ENCODE results near the gene CTU2. TPM values are rescaled to one million over a fixed set of nuclear protein-coding genes. Genes with fewer than 3 reads are reported as not detected.

The CTU2 gene
- total RNA-seq, 1 donor from 2014 or later = 20.8 TPM

DNA sequence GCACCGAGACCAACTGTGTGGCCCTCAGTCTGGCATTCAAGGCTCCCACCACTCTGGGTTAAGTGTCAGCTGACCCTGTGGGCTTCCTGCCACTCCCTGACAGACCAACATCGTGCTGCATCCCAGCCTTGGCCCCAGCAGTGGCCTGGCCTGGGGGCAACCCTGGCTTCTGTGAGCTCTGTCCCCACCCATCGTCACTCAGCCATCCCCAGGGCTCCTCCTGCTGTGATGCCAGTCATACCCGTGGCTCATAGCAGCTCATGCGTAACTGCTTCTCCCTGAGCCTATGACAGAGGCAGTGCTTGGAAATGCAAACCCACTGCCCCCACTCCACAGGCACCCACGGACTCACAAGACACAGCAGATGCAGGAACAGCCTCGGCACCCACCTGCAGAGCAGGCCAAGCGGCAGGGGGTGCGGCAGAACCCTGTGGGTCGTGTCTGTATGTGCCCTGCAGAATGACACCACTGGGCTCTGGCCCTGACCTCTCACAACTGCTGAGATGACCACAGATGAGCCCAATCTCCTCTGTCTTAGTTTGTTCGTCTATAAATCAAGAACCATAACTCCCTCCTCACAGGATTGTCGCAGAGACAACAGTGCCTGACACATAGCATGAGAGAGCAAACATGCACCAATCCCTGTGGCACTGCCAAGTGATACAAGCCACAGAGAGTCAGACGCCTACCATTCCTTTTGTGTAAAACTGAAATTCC, 52.1 kb downstream of the CTU2 start:
- peak overlapping the region; percentile 78 for H3K27ac Mint-ChIP-seq (ENCODE audit: unreplicated experiment)

DNA sequence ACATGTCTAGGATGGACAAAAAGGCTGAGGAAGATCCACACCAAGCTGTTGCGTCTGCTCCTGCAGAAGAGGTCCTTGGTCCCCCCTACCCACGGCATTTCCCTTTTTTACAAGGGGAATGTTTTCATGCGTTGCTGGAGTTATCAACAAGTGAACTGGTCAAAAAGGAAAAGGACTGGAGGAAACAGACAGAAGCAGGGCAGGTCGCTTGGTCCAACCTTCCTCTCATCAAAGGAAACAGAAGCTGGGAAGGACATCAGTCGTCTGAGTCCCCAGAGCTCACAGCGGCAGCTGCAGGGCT, 52.6 kb downstream of the CTU2 start:
- Mint-ChIP-seq H3K27me3 (ENCODE audit: unreplicated experiment) (peaks cover 2% of the 10 kb centered on the region), H3K27ac (ENCODE audit: unreplicated experiment) (peak overlapping the region; percentile 78), H3K4me3 (ENCODE audit: unreplicated experiment) (peak overlapping the region; percentile 60), H3K36me3 (ENCODE audit: low read depth, unreplicated experiment) (peaks cover 13% of the 10 kb centered on the region), H3K9me3 (ENCODE audit: unreplicated experiment) (no peaks in the 10 kb centered on the region), H3K4me1 (ENCODE audit: unreplicated experiment) (peaks cover 28% of the 10 kb centered on the region)
- TF ChIP-seq, protein P1, sequence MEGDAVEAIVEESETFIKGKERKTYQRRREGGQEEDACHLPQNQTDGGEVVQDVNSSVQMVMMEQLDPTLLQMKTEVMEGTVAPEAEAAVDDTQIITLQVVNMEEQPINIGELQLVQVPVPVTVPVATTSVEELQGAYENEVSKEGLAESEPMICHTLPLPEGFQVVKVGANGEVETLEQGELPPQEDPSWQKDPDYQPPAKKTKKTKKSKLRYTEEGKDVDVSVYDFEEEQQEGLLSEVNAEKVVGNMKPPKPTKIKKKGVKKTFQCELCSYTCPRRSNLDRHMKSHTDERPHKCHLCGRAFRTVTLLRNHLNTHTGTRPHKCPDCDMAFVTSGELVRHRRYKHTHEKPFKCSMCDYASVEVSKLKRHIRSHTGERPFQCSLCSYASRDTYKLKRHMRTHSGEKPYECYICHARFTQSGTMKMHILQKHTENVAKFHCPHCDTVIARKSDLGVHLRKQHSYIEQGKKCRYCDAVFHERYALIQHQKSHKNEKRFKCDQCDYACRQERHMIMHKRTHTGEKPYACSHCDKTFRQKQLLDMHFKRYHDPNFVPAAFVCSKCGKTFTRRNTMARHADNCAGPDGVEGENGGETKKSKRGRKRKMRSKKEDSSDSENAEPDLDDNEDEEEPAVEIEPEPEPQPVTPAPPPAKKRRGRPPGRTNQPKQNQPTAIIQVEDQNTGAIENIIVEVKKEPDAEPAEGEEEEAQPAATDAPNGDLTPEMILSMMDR (IDR thresholded peaks at IDR 0.05; ENCODE audit: unreplicated experiment) = no peak
- no peak for DNase-seq (ENCODE audit: low spot score)

More for the DNA sequence above, 52.1 kb downstream of the CTU2 start:
- Mint-ChIP-seq H3K36me3 (ENCODE audit: low read depth, unreplicated experiment) (peaks cover 8% of the 10 kb centered on the region), H3K27me3 (ENCODE audit: unreplicated experiment) (peaks cover 2% of the 10 kb centered on the region), H3K4me3 (ENCODE audit: unreplicated experiment) (peak overlapping the region; percentile 60), H3K4me1 (ENCODE audit: unreplicated experiment) (peaks cover 23% of the 10 kb centered on the region), H3K9me3 (ENCODE audit: unreplicated experiment) (no peaks in the 10 kb centered on the region)
- DNase-seq (ENCODE audit: low spot score) = no peak
- TF ChIP-seq, protein P1 (IDR thresholded peaks at IDR 0.05; ENCODE audit: unreplicated experiment) = no peak

DNA sequence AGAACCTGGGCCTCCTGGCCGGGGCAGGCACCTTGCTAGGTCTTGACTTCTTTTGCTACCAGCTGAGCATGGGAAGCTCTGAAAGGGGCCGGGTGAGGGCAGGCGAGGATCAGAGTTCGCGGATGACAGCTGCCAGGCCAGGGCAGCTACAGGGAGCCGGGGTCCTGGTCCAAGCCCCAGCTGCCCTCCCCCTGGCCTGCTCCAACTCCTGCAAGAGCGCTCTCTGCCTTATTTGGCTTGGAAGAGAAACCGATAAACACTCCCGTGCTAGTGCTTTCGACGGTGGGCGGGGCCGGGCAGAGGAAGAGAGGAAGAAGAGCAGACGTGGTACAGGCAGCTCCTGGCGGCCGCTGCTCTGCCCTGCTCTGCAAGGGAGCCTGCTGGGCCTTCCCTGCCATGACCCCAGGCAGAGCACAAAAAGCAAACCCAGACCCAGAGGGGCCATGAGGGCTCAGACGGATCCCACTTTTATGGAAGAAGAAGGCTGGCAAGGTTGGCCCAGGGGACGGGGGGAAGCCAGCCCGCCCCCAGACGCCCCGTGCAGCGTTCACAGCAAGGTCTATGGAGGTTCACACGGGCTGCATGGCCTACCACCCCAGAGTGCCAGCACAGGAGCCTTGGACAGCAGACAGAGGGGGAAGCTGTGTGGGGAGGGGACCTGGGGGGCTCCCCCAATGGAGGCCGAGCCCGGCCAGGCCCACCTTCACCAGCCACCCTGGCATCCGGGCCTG, 53.1 kb downstream of the CTU2 start:
- no peak for DNase-seq (ENCODE audit: low spot score)
- TF ChIP-seq, protein P1 (IDR thresholded peaks at IDR 0.05; ENCODE audit: unreplicated experiment) = no peak
- Mint-ChIP-seq H3K9me3 (ENCODE audit: unreplicated experiment) (no peaks in the 10 kb centered on the region), H3K36me3 (ENCODE audit: low read depth, unreplicated experiment) (peaks cover 13% of the 10 kb centered on the region), H3K27ac (ENCODE audit: unreplicated experiment) (peak overlapping the region; percentile 78), H3K27me3 (ENCODE audit: unreplicated experiment) (peaks cover 2% of the 10 kb centered on the region), H3K4me1 (ENCODE audit: unreplicated experiment) (peaks cover 28% of the 10 kb centered on the region), H3K4me3 (ENCODE audit: unreplicated experiment) (no peak overlapping the region)

DNA sequence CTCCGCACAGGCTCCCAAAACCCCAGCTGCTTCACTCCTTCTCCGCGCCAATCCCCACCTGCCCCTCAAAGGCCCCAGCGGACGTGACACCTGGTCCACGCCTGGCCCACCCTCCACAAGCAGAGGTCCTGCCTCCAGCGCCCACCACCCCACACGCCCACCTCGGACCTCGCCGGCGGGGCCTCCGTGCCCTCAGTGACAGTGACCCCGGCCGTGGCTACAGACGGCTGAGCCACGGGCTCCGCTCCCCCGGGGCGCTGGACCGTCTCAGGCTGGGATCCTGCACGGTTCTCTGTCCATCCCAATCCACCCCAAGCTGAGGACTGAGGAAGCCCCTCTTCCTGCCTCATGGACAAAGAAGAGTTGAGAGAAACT, 53.7 kb downstream of the CTU2 start:
- H3K4me3 Mint-ChIP-seq (ENCODE audit: unreplicated experiment) = no peak overlapping the region

More for the DNA sequence above, 53.7 kb downstream of the CTU2 start:
- TF ChIP-seq, protein P1 (IDR thresholded peaks at IDR 0.05; ENCODE audit: unreplicated experiment) = no peak
- H3K4me1 Mint-ChIP-seq (ENCODE audit: unreplicated experiment) = peaks cover 28% of the 10 kb centered on the region
- H3K27me3 Mint-ChIP-seq (ENCODE audit: unreplicated experiment) = peaks cover 2% of the 10 kb centered on the region
- no peaks in the 10 kb centered on the region for H3K9me3 Mint-ChIP-seq (ENCODE audit: unreplicated experiment)
- no peak overlapping the region for H3K27ac Mint-ChIP-seq (ENCODE audit: unreplicated experiment)
- no peak for DNase-seq (ENCODE audit: low spot score)
- H3K36me3 Mint-ChIP-seq (ENCODE audit: low read depth, unreplicated experiment) = peaks cover 13% of the 10 kb centered on the region

Data from endothelial cell (in vitro differentiated cells).